GM18505 (cell line): ENCODE measurements around the gene APOBEC3A.

Source experiments
- ATAC-seq: cut with Tn5 transposase; IDR thresholded peaks from one replicate; pipeline ENCODE4 v1.9.1; 2021; ENCODE audit not compliant: unreplicated experiment
- POLR2A ChIP-seq: IDR thresholded peaks from 4 replicates; pipeline ENCODE4 v1.6.1; 2011; ENCODE audit warnings: borderline replicate concordance; ENCODE audit not compliant: insufficient read depth, insufficient read length; ENCODE audit errors: extremely low read depth

The APOBEC3A gene

GRCh38 chr22:38957046-38957770, at the start of gene APOBEC3A:
Gene APOBEC3A, plus strand, starts transcription at chr22:38957609. Its CDS starts 83 bp downstream, at chr22:38957692.
- ATAC-seq: no peak
- no peak for TF ChIP-seq POLR2A

GRCh38 chr22:38907767-38908166, 49.6 kb upstream of the APOBEC3A start:
- no peak for ATAC-seq
- no peak for TF ChIP-seq POLR2A

GRCh38 chr22:38911434-38911833, 46.0 kb upstream of the APOBEC3A start:
- TF ChIP-seq POLR2A: no peak

GRCh38 chr22:38919631-38920190, 37.7 kb upstream of the APOBEC3A start:
- ATAC-seq: no peak
- TF ChIP-seq POLR2A: no peak

More at GRCh38 chr22:38911434-38911833, 46.0 kb upstream of the APOBEC3A start:
- no peak for ATAC-seq

GRCh38 chr22:38921120-38921519, 36.3 kb upstream of the APOBEC3A start:
- no peak for ATAC-seq
- no peak for TF ChIP-seq POLR2A

- TF ChIP-seq POLR2A: no peak
- ATAC-seq: no peak
Observed at GRCh38 chr22:38921806-38922205, 35.6 kb upstream of the APOBEC3A start.

- ATAC-seq: no peak
- TF ChIP-seq POLR2A: no peak
Observed at GRCh38 chr22:38923463-38924346, 33.7 kb upstream of the APOBEC3A start.

GRCh38 chr22:38924347-38924952, 33.0 kb upstream of the APOBEC3A start:
- no peak for TF ChIP-seq POLR2A
- no peak for ATAC-seq

- ATAC-seq: no peak
- TF ChIP-seq POLR2A: no peak
Observed at GRCh38 chr22:38925571-38926041, 31.8 kb upstream of the APOBEC3A start.

GRCh38 chr22:38927033-38927781, 30.2 kb upstream of the APOBEC3A start:
- no peak for TF ChIP-seq POLR2A

GRCh38 chr22:38930512-38930911, 26.9 kb upstream of the APOBEC3A start:
- no peak for TF ChIP-seq POLR2A
- ATAC-seq: no peak

More at GRCh38 chr22:38927033-38927781, 30.2 kb upstream of the APOBEC3A start:
- no peak for ATAC-seq

- TF ChIP-seq POLR2A: no peak
- no peak for ATAC-seq
Observed at GRCh38 chr22:38935023-38935422, 22.4 kb upstream of the APOBEC3A start.
